ENCODE data around the gene ZNF750.

ZNF750 gene

DNA sequence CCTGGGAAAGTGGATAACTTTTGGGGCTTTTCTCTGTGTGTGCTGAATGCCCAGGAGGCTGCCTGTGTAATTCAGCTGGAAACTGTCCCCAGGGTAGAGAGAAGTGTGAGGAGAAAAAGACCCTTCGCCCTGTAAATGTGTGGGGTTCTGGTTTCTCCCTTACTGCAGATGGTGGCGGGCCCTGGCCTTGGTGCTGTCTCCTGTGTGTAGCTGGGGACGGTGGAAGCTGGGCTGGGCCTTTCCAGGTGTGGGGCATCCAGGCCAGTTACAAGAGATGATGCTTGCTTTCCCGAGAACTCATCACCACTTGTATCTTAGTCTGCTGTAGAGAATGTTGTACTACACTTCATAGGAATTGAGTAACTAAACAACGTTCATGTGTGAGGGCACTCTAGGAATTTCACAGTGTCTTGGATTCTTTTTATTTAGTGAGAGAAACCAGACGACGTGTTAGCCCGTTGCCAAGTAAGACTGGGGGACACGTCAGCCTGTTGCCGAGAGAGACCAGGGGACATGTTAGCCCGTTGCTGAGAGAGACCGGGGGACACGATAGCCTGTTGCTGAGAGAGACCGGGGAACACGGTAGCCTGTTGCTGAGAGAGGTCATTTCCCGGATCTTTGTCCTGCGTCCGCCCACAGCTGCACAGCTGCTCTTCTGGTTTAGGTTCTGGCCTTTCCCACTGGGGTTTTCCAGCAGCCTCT, 44.9 kb downstream of the ZNF750 start:
- TF ChIP-seq RARB (CRISPR knock-in tag; IDR thresholded peaks at IDR 0.05) (no peak), GLIS3 (CRISPR knock-in tag; IDR thresholded peaks at IDR 0.05) (no peak), ZFP30 (CRISPR knock-in tag; IDR thresholded peaks at IDR 0.05) (no peak), ISL1 (CRISPR knock-in tag; IDR thresholded peaks at IDR 0.05) (no peak), TCF4 (CRISPR knock-in tag; IDR thresholded peaks at IDR 0.05; ENCODE audit: borderline replicate concordance) (no peak), BACH2 (CRISPR knock-in tag; IDR thresholded peaks at IDR 0.05; ENCODE audit: borderline replicate concordance) (no peak), OSR1 (CRISPR knock-in tag; IDR thresholded peaks at IDR 0.05) (no peak), ZC3H10 (CRISPR knock-in tag; IDR thresholded peaks at IDR 0.05) (no peak), PPARA (CRISPR knock-in tag; IDR thresholded peaks at IDR 0.05; ENCODE audit: borderline replicate concordance) (no peak), SNAI2 (CRISPR knock-in tag; IDR thresholded peaks at IDR 0.05) (no peak), ZNF565 (CRISPR knock-in tag; conservative IDR thresholded peaks at IDR 0.05; ENCODE audit: low read depth) (no peak), ARNTL (CRISPR knock-in tag; IDR thresholded peaks at IDR 0.05; ENCODE audit: borderline replicate concordance, low read depth) (no peak), ZFP3 (CRISPR knock-in tag; IDR thresholded peaks at IDR 0.05) (no peak), ZNF8 (CRISPR knock-in tag; IDR thresholded peaks at IDR 0.05) (no peak), TOX (CRISPR knock-in tag; IDR thresholded peaks at IDR 0.05; ENCODE audit: borderline replicate concordance) (no peak), ZNF70 (CRISPR knock-in tag; IDR thresholded peaks at IDR 0.05) (no peak)
- TF ChIP-seq, protein P1, sequence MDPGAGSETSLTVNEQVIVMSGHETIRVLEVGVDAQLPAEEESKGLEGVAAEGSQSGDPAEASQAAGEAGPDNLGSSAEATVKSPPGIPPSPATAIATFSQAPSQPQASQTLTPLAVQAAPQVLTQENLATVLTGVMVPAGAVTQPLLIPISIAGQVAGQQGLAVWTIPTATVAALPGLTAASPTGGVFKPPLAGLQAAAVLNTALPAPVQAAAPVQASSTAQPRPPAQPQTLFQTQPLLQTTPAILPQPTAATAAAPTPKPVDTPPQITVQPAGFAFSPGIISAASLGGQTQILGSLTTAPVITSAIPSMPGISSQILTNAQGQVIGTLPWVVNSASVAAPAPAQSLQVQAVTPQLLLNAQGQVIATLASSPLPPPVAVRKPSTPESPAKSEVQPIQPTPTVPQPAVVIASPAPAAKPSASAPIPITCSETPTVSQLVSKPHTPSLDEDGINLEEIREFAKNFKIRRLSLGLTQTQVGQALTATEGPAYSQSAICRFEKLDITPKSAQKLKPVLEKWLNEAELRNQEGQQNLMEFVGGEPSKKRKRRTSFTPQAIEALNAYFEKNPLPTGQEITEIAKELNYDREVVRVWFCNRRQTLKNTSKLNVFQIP (CRISPR knock-in tag; IDR thresholded peaks at IDR 0.05; ENCODE audit: borderline replicate concordance, low read depth), result no peak
- TF ChIP-seq, protein P2, sequence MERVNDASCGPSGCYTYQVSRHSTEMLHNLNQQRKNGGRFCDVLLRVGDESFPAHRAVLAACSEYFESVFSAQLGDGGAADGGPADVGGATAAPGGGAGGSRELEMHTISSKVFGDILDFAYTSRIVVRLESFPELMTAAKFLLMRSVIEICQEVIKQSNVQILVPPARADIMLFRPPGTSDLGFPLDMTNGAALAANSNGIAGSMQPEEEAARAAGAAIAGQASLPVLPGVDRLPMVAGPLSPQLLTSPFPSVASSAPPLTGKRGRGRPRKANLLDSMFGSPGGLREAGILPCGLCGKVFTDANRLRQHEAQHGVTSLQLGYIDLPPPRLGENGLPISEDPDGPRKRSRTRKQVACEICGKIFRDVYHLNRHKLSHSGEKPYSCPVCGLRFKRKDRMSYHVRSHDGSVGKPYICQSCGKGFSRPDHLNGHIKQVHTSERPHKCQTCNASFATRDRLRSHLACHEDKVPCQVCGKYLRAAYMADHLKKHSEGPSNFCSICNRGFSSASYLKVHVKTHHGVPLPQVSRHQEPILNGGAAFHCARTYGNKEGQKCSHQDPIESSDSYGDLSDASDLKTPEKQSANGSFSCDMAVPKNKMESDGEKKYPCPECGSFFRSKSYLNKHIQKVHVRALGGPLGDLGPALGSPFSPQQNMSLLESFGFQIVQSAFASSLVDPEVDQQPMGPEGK (CRISPR knock-in tag; IDR thresholded peaks at IDR 0.05; ENCODE audit: borderline replicate concordance), result no peak
- TF ChIP-seq, protein P3, sequence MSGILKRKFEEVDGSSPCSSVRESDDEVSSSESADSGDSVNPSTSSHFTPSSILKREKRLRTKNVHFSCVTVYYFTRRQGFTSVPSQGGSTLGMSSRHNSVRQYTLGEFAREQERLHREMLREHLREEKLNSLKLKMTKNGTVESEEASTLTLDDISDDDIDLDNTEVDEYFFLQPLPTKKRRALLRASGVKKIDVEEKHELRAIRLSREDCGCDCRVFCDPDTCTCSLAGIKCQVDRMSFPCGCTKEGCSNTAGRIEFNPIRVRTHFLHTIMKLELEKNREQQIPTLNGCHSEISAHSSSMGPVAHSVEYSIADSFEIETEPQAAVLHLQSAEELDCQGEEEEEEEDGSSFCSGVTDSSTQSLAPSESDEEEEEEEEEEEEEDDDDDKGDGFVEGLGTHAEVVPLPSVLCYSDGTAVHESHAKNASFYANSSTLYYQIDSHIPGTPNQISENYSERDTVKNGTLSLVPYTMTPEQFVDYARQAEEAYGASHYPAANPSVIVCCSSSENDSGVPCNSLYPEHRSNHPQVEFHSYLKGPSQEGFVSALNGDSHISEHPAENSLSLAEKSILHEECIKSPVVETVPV (CRISPR knock-in tag; IDR thresholded peaks at IDR 0.05), result no peak
- ATAC-seq, result no peak

DNA sequence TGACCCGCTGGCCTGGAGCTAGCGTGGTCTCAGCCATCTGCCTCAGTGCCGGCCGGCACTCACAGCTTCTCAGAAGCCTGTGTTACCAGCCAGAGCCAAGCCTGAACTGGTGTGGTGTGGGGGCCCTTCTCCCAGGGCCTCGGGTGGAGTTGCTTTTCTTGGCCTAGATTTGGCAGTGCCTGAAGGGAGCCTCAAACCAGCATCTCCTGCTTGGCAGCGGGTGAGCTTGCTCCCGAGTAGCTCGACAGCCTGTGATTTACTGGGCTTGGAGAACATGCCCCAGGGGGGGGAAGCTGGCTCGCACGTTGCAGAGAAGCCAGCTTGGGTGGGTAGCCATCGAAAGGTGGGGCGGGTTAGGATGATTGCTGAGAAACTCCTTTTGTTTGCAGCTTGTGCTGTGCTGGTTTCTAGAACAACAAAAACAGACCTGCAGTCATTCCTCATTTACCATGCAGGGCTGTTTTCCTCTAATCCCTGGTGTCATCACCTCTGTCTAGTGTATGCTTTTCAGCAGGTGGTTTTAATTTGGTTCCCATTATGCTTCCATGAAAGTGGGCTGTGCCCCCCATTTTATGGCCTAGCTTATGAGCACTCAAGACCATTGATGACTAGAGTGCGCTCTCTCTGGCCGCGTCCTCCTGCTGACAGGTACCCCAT, 45.7 kb downstream of the ZNF750 start:
- TF ChIP-seq ZFP30 (CRISPR knock-in tag; IDR thresholded peaks at IDR 0.05) (no peak), ARNTL (CRISPR knock-in tag; IDR thresholded peaks at IDR 0.05; ENCODE audit: borderline replicate concordance, low read depth) (no peak), ZNF70 (CRISPR knock-in tag; IDR thresholded peaks at IDR 0.05) (no peak), BACH2 (CRISPR knock-in tag; IDR thresholded peaks at IDR 0.05; ENCODE audit: borderline replicate concordance) (no peak), TCF4 (CRISPR knock-in tag; IDR thresholded peaks at IDR 0.05; ENCODE audit: borderline replicate concordance) (peak; percentile 44; the same call in 1 of the 2 replicates), RARB (CRISPR knock-in tag; IDR thresholded peaks at IDR 0.05) (no peak)
- TF ChIP-seq, protein P4, sequence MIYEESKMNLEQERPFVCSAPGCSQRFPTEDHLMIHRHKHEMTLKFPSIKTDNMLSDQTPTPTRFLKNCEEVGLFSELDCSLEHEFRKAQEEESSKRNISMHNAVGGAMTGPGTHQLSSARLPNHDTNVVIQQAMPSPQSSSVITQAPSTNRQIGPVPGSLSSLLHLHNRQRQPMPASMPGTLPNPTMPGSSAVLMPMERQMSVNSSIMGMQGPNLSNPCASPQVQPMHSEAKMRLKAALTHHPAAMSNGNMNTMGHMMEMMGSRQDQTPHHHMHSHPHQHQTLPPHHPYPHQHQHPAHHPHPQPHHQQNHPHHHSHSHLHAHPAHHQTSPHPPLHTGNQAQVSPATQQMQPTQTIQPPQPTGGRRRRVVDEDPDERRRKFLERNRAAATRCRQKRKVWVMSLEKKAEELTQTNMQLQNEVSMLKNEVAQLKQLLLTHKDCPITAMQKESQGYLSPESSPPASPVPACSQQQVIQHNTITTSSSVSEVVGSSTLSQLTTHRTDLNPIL (CRISPR knock-in tag; IDR thresholded peaks at IDR 0.05; ENCODE audit: low read depth), result no peak
- ATAC-seq, result no peak; the same call in 2 of the 3 replicates

DNA sequence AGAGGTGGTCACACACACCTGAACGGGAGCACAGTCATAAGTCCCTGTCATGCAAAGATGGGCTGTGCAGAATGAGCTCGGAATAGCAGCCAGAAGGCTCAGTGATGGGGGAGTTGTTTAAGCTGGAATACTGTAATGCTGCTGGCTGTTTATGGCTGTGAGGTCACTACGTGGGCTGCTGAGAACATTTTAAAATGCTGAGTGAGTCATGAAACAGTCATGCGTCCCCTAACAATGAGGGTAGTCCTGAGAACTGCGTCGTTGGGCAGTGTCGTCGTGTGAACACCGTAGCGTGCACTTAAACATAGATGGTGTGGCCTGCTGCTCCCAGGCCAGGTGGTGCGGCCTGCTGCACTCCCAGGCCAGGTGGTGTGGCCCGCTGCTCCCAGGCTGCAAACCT, 48.3 kb downstream of the ZNF750 start:
- TF ChIP-seq TCF4 (CRISPR knock-in tag; IDR thresholded peaks at IDR 0.05; ENCODE audit: borderline replicate concordance) (no peak), TOX (CRISPR knock-in tag; IDR thresholded peaks at IDR 0.05; ENCODE audit: borderline replicate concordance) (no peak)
- ATAC-seq, result peak; percentile 72

DNA sequence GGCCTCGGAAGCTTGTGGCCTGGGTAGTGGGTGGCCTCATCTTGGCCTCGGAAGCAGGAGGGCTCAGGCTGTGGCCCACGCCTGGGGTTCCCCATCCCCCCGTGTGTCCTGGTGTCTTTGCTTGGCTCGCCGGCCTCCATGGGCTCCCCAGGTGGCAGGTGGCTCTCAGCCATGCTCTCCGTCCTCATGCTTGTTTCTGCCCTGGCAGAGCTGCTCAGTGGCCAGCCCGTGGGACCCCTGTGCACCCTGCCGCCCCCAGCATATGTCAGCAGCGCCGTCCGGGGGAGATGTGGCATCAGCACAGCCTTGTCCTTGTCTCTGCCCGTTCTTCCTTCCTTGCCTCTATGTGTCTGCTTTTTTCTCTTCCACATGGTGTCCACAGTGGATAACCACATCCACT, 49.4 kb downstream of the ZNF750 start:
- ATAC-seq, result no peak
- no peak for TF ChIP-seq BACH2 (CRISPR knock-in tag; IDR thresholded peaks at IDR 0.05; ENCODE audit: borderline replicate concordance)
- TF ChIP-seq GLIS3 (CRISPR knock-in tag; IDR thresholded peaks at IDR 0.05), result no peak
- TF ChIP-seq, protein P1 (CRISPR knock-in tag; IDR thresholded peaks at IDR 0.05; ENCODE audit: borderline replicate concordance, low read depth), result no peak
- no peak for TF ChIP-seq CSDC2 (CRISPR knock-in tag; IDR thresholded peaks at IDR 0.05)
- no peak for TF ChIP-seq SNAI2 (CRISPR knock-in tag; IDR thresholded peaks at IDR 0.05)
- TF ChIP-seq, protein P2 (CRISPR knock-in tag; IDR thresholded peaks at IDR 0.05; ENCODE audit: borderline replicate concordance), result no peak
- no peak for TF ChIP-seq OSR1 (CRISPR knock-in tag; IDR thresholded peaks at IDR 0.05)
- no peak for TF ChIP-seq ZFP3 (CRISPR knock-in tag; IDR thresholded peaks at IDR 0.05)
- no peak for TF ChIP-seq TOX (CRISPR knock-in tag; IDR thresholded peaks at IDR 0.05; ENCODE audit: borderline replicate concordance)
- TF ChIP-seq ESRRG (CRISPR knock-in tag; IDR thresholded peaks at IDR 0.05), result no peak
- TF ChIP-seq ZFP30 (CRISPR knock-in tag; IDR thresholded peaks at IDR 0.05), result no peak
- TF ChIP-seq ISL1 (CRISPR knock-in tag; IDR thresholded peaks at IDR 0.05), result no peak
- no peak for TF ChIP-seq RARB (CRISPR knock-in tag; IDR thresholded peaks at IDR 0.05)
